Effector CD8-positive, alpha-beta T cell (primary cell): ENCODE measurements around the gene CYSRT1.
"Not testable (repeated sequence)": the region's sequence is repeated elsewhere in the genome, so short reads cannot be mapped to it uniquely, and the experiment has no call there.

ENCODE experiments used
- DNase-seq: peaks from one replicate; lab custom pipeline; 2025; lab: John Stamatoyannopoulos, UW

The CYSRT1 gene

GRCh38 chr9:137252555-137253506 lies 27.9 kb downstream of the CYSRT1 start:
- no peak for DNase-seq

- DNase-seq, result no peak
These were observed 29.0 kb downstream of the CYSRT1 start for GRCh38 chr9:137253717-137254623.

- peak; percentile 93 for DNase-seq
These were observed 29.9 kb downstream of the CYSRT1 start, which contains the start of gene NELFB for GRCh38 chr9:137254624-137255447. Gene NELFB (plus strand): TSS chr9:137255327.

GRCh38 chr9:137255448-137256114 lies 30.6 kb downstream of the CYSRT1 start:
- DNase-seq, result no peak

- DNase-seq, result no peak
These were observed 31.4 kb downstream of the CYSRT1 start for GRCh38 chr9:137256362-137256761.

- DNase-seq, result no peak
These were observed 31.9 kb downstream of the CYSRT1 start for GRCh38 chr9:137256856-137257255.

- not testable (repeated sequence) for DNase-seq
These were observed 37.4 kb downstream of the CYSRT1 start for GRCh38 chr9:137262173-137262908.

GRCh38 chr9:137262909-137263285 lies 37.9 kb downstream of the CYSRT1 start:
- DNase-seq, result no peak

GRCh38 chr9:137263506-137263905 lies 38.5 kb downstream of the CYSRT1 start:
- DNase-seq, result no peak

- DNase-seq, result no peak
These were observed 39.1 kb downstream of the CYSRT1 start for GRCh38 chr9:137264067-137264466.

GRCh38 chr9:137265496-137266161 lies 40.7 kb downstream of the CYSRT1 start:
- DNase-seq, result no peak

GRCh38 chr9:137266162-137266527 lies 41.2 kb downstream of the CYSRT1 start:
- DNase-seq, result no peak

GRCh38 chr9:137266585-137267453 lies 41.8 kb downstream of the CYSRT1 start:
- DNase-seq, result no peak

GRCh38 chr9:137267933-137268355 lies 43.0 kb downstream of the CYSRT1 start:
- no peak for DNase-seq

- no peak for DNase-seq
These were observed 43.7 kb downstream of the CYSRT1 start for GRCh38 chr9:137268538-137269201.

- DNase-seq, result no peak
These were observed 44.3 kb downstream of the CYSRT1 start for GRCh38 chr9:137269231-137269772.

GRCh38 chr9:137270929-137271695 lies 46.1 kb downstream of the CYSRT1 start:
- DNase-seq, result no peak
